Keratinocyte (primary cell): ENCODE data around the gene LILRA1. TPM values are rescaled to one million over a fixed set of nuclear protein-coding genes. Genes with fewer than 3 reads are reported as not detected.
"Not testable (repeated sequence)": the region's sequence is repeated elsewhere in the genome, so short reads cannot be mapped to it uniquely, and the experiment has no call there.

Source experiments
- DNase-seq: peaks from one replicate; pipeline ENCODE4 v3.0.0-alpha.2; 2011; ENCODE audit warnings: low read depth, missing footprints, low spot score
- FAIRE-seq: peaks from 2 replicates; lab custom pipeline; 2011; peaks lifted over from hg19 to GRCh38; lab: Jason Lieb, UNC
- H2AFZ ChIP-seq: 2 replicates; pipeline ENCODE4 v1.6.0; 2012; ENCODE audit warnings: low read length, control low read depth, inconsistent platforms; ENCODE audit not compliant: control insufficient read depth
- H3K27ac ChIP-seq: 2 replicates; pipeline ENCODE4 v1.5.1; 2011; ENCODE audit warnings: low read length; ENCODE audit not compliant: control insufficient read depth, insufficient read depth
- H3K27me3 ChIP-seq: 3 replicates; pipeline ENCODE4 v1.6.0; 2011; ENCODE audit warnings: low read length; ENCODE audit not compliant: control insufficient read depth, insufficient read depth; ENCODE audit errors: extremely low read depth
- H3K36me3 ChIP-seq, 2 experiments: 2 replicates in 1 of 2; 3 replicates in 1 of 2; pipeline ENCODE4 v1.5.1; 2011; ENCODE audit warnings: low read length in 2 of 2, mild to moderate bottlenecking in 1 of 2; ENCODE audit not compliant: control insufficient read depth in 2 of 2, insufficient read depth in 2 of 2; ENCODE audit errors: extremely low read depth in 1 of 2
- H3K4me1 ChIP-seq: 3 replicates; pipeline ENCODE4 v1.5.1; 2011; ENCODE audit warnings: low read length; ENCODE audit not compliant: control insufficient read depth, insufficient read depth; ENCODE audit errors: extremely low read depth
- H3K4me2 ChIP-seq: 3 replicates; pipeline ENCODE4 v1.6.0; 2011; ENCODE audit warnings: low read depth, low read length; ENCODE audit not compliant: control insufficient read depth, insufficient read depth; ENCODE audit errors: extremely low read depth
- H3K4me3 ChIP-seq, 3 experiments: fragments of 200-600 bp in 1 of 3; sonication (generic) in 1 of 3; 2 replicates in 2 of 3; 3 replicates in 1 of 3; pipeline ENCODE4 v1.5.1; 2011 to 2016; ENCODE audit warnings: low read length in 3 of 3, mild to moderate bottlenecking in 3 of 3, control low read depth in 2 of 3, inconsistent platforms in 1 of 3, low read depth in 1 of 3, mixed read lengths in 1 of 3, mixed run types in 1 of 3, moderate library complexity in 1 of 3; ENCODE audit not compliant: control insufficient read depth in 2 of 3, insufficient read depth in 2 of 3; ENCODE audit errors: extremely low read depth in 1 of 3
- H3K79me2 ChIP-seq: 2 replicates; pipeline ENCODE4 v1.6.0; 2012; ENCODE audit warnings: low read length; ENCODE audit not compliant: control insufficient read depth, insufficient read depth
- H3K9ac ChIP-seq: 3 replicates; pipeline ENCODE4 v1.6.0; 2011; ENCODE audit warnings: low read length; ENCODE audit not compliant: control insufficient read depth, insufficient read depth; ENCODE audit errors: extremely low read depth
- H3K9me1 ChIP-seq: 3 replicates; pipeline ENCODE4 v1.6.0; 2011; ENCODE audit warnings: low read length; ENCODE audit not compliant: control insufficient read depth, insufficient read depth; ENCODE audit errors: extremely low read depth
- H3K9me3 ChIP-seq: 2 replicates; pipeline ENCODE4 v1.5.1; 2012; ENCODE audit warnings: low read depth, low read length; ENCODE audit not compliant: control insufficient read depth
- H4K20me1 ChIP-seq: 3 replicates; pipeline ENCODE4 v1.6.0; 2011; ENCODE audit warnings: low read length; ENCODE audit not compliant: control insufficient read depth, insufficient read depth; ENCODE audit errors: extremely low read depth
- CTCF ChIP-seq, 3 experiments: IDR thresholded peaks in 1 of 3; conservative IDR thresholded peaks in 1 of 3; optimal IDR thresholded peaks in 1 of 3; 2 replicates in 2 of 3; 3 replicates in 1 of 3; pipeline versions ENCODE3 to v1.5.1; 2011; ENCODE audit warnings: low read length in 3 of 3, mild to moderate bottlenecking in 3 of 3, moderate library complexity in 2 of 3, control low read depth in 1 of 3, inconsistent platforms in 1 of 3; ENCODE audit not compliant: insufficient read depth in 2 of 3; ENCODE audit errors: extremely low read depth in 1 of 3
- EZH2 ChIP-seq: IDR thresholded peaks from one replicate; pipeline ENCODE4 v1.6.1; 2012; ENCODE audit warnings: inconsistent platforms, mild to moderate bottlenecking, low read length, moderate library complexity
- dilution Hi-C: fragments of 300-500 bp; cut with MboI; formaldehyde crosslinking; loops from one replicate; pipeline ENCODE4 v1.7.0; 2020; ENCODE audit warnings: low sequenced_read_pairs; ENCODE audit not compliant: extremely low pct_ligation_motif_present
- polyA plus RNA-seq, 5 experiments: library from polyadenylated mRNA; depleted of rRNA in 3 of 5; stranded (reverse) in 3 of 5; stranded (forward) in 1 of 5; unstranded in 1 of 5; fragments of >200 nt; gene quantifications; 1 replicate in 1 of 5; 2 replicates in 3 of 5; 3 replicates in 1 of 5; pipeline versions ENCODE4 v1.2.1 to v1.2.3, GENCODE V29; 2011 to 2012; ENCODE audit warnings: missing spikeins in 2 of 5, low read depth in 1 of 5, low replicate concordance in 1 of 5

The LILRA1 gene
- polyA plus RNA-seq, 1 donor (not counting 4 experiments of a cell fraction or from before 2014, with no cell fraction given), result not detected

DNA sequence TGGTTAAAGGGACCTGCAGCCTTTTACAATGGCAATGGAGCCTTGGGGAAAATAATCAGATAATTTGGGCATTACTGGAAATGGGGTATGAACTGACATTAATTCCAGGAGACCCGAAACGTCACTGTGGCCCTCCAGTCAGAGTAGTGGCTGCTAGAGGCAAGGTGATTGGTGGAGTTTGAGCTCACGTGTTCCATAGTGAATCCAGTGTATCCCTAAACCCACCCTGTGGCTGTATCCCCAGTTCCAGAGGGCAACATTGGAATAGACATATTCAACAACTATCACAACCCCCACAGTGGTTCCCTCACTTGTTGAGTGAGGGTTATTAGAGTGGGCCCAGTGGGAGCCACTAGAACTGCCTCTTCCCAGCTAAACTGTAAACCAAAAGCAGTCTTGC, 23.1 kb upstream of the LILRA1 start:
- dilution Hi-C loops, result no loop called here
- H3K4me3 ChIP-seq, result no peak overlapping the region
- H2AFZ ChIP-seq, result no peak overlapping the region
- no peak overlapping the region for H3K4me2 ChIP-seq
- TF ChIP-seq EZH2 (no peak), CTCF (optimal IDR thresholded peaks at IDR 0.05 in 1 of 3, IDR thresholded peaks at IDR 0.05 in 1 of 3, conservative IDR thresholded peaks at IDR 0.05 in 1 of 3; ENCODE audit: extremely low read depth in 1 of 3, insufficient read depth in 2 of 3, low read length in 3 of 3) (no peak)
- H3K4me1 ChIP-seq, result no peaks in the 10 kb centered on the region
- no peaks in the 10 kb centered on the region for H3K9me1 ChIP-seq
- H3K36me3 ChIP-seq, result no peaks in the 10 kb centered on the region
- H3K27ac ChIP-seq, result no peak overlapping the region
- no peaks in the 10 kb centered on the region for H4K20me1 ChIP-seq
- no peaks in the 10 kb centered on the region for H3K27me3 ChIP-seq
- no peak overlapping the region for H3K9ac ChIP-seq
- peaks cover 2% of the 10 kb centered on the region for H3K9me3 ChIP-seq
- H3K79me2 ChIP-seq, result no peaks in the 10 kb centered on the region
- no peak for DNase-seq
- no peak for FAIRE-seq

DNA sequence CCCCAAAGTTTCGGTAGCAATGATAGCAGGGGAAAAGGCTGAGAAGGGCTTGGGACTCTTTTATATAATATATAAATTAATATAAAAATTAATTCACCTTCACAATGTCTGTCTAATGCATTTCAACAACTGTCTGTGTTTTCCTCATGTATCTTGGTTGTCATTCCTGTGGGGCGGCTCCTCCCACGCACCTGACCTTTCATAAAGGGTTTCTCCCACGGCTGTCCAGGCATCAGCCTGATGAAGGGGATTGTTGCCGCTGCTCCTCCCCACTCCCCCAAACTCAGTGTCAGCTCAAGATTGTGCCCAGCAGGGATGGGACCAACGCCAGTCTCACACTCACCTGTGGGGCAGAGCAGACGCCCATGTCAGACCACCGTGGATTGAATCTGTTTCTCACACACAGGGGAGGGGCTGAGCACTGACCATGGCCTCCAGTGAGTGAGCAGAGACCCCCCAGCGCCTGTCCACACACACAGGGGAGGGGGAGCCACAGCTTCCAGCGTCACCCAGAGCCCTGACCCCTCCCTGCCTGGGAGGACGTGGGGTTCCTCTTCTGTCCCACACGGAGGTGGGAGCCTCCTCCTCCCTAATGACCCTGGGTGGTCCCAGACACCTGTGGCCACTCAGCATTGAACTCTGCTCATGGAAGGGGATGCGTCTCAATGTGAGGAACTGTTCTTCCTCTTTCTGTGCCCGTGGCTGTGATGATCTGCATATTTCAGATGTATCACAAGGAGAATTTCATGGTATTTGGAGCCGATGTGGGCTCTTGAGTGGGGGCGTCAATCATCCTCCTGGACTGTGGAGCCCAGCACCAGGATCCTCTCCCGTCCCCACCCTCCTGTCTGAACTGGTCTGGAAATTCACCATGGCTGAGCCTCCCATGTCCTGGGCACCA, 21.5 kb upstream of the LILRA1 start:
- H3K4me3 ChIP-seq, H3K4me2 ChIP-seq, H3K9me3 ChIP-seq, H3K27ac ChIP-seq, H3K9me1 ChIP-seq, dilution Hi-C loops, H3K79me2 ChIP-seq, H4K20me1 ChIP-seq, DNase-seq, H3K9ac ChIP-seq, H3K27me3 ChIP-seq, H2AFZ ChIP-seq, FAIRE-seq, H3K4me1 ChIP-seq, H3K36me3 ChIP-seq: not testable (repeated sequence)
